HG03378 (cell line): ENCODE results near the gene ENTPD6.
A peak's percentile ranks its signal among the peaks of the same experiment; 100 is the strongest.
"Not testable (repeated sequence)": the region's sequence is repeated elsewhere in the genome, so short reads cannot be mapped to it uniquely, and the experiment has no call there.

ENCODE experiments used
- ATAC-seq: cut with Tn5 transposase; IDR thresholded peaks from one replicate; pipeline ENCODE4 v1.9.1; 2021; ENCODE audit warnings: mild to moderate bottlenecking, moderate library complexity; ENCODE audit not compliant: unreplicated experiment

The ENTPD6 gene

GRCh38 chr20:25195014-25195961, at the start of gene ENTPD6:
ENTPD6 (plus strand) TSS chr20:25195712; CDS start chr20:25206537, 10,825 bp downstream.
- ATAC-seq = peak; percentile 65

- no peak for ATAC-seq
These were observed 48.5 kb upstream of the ENTPD6 start for GRCh38 chr20:25146976-25147375.

GRCh38 chr20:25147716-25148115, 47.8 kb upstream of the ENTPD6 start:
- no peak for ATAC-seq

GRCh38 chr20:25148181-25148981, 47.1 kb upstream of the ENTPD6 start:
- no peak for ATAC-seq

GRCh38 chr20:25148982-25149846, 46.3 kb upstream of the ENTPD6 start:
- no peak for ATAC-seq

GRCh38 chr20:25150016-25150415, 45.5 kb upstream of the ENTPD6 start:
- no peak for ATAC-seq

GRCh38 chr20:25158043-25158442, 37.5 kb upstream of the ENTPD6 start:
- ATAC-seq = no peak

- ATAC-seq = peak; percentile 84
These were observed 35.0 kb upstream of the ENTPD6 start for GRCh38 chr20:25160467-25160866.

- ATAC-seq = no peak
These were observed 34.6 kb upstream of the ENTPD6 start for GRCh38 chr20:25160897-25161296.

GRCh38 chr20:25165128-25165527, 30.4 kb upstream of the ENTPD6 start:
- no peak for ATAC-seq

- ATAC-seq = not testable (repeated sequence)
These were observed 29.3 kb upstream of the ENTPD6 start for GRCh38 chr20:25166105-25166782.

GRCh38 chr20:25173321-25173720, 22.2 kb upstream of the ENTPD6 start:
- no peak for ATAC-seq

- no peak for ATAC-seq
These were observed 21.6 kb upstream of the ENTPD6 start for GRCh38 chr20:25173886-25174308.

GRCh38 chr20:25176184-25176583, 19.3 kb upstream of the ENTPD6 start:
- ATAC-seq = no peak

GRCh38 chr20:25177890-25178321, 17.6 kb upstream of the ENTPD6 start:
- no peak for ATAC-seq

- no peak for ATAC-seq
These were observed 16.7 kb upstream of the ENTPD6 start for GRCh38 chr20:25178563-25179438.

- no peak for ATAC-seq
These were observed 15.9 kb upstream of the ENTPD6 start for GRCh38 chr20:25179439-25180089.

- not testable (repeated sequence) for ATAC-seq
These were observed 11.1 kb upstream of the ENTPD6 start for GRCh38 chr20:25184391-25184790.

GRCh38 chr20:25187220-25187619, 8.3 kb upstream of the ENTPD6 start:
- no peak for ATAC-seq
